ENCODE measurements around the gene CXorf58.

CXorf58 gene

DNA sequence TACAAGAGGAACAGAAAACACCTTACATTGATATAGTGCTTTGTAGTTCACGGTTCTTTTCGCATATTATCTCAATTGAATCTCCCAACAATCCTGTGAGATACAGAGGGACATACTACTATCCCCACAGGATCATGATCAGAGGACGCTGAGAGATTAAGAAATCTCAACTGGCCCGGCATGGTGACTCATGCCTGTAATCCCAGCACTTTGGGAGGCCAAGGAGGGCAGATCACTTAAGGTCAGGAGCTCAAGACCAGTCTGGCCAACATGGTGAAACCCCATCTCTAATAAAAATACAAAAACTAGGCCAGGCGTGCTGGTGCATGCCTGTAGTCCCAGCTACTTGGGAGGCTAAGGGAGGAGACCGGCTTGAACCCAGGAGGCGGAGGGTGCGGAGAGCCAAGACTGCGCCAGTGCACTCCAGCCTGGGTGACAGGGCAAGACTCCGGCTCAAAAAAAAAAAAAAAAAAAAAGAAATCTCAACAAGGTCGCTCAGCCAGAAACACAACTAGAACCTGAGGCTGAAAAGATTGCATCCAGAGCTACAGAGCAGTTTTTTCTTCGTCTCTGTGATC lies 7.5 kb upstream of the CXorf58 start:
- no peak for DNase-seq (ENCODE audit: low read depth in 3 of 3)

DNA sequence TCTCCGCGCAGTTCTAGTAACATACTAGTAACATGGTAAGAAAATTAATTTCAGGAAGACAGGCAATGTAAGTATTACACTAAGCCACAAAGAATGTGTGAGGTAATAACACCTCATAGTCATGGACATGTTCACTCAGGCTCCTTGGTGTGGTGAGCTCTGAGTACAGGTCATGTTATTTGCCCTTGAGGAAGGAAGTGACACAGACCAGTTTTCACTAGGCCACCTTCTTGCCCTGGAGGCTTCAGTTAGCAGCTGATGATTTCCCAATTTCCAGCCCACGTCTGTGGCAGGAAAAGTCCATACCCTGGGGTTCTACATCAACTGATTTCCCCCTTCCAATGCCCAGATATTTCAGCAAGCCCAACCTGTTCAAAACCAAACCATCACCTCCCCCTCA lies 6.7 kb upstream of the CXorf58 start:
- no peak for DNase-seq (ENCODE audit: low read depth in 3 of 3)

DNA sequence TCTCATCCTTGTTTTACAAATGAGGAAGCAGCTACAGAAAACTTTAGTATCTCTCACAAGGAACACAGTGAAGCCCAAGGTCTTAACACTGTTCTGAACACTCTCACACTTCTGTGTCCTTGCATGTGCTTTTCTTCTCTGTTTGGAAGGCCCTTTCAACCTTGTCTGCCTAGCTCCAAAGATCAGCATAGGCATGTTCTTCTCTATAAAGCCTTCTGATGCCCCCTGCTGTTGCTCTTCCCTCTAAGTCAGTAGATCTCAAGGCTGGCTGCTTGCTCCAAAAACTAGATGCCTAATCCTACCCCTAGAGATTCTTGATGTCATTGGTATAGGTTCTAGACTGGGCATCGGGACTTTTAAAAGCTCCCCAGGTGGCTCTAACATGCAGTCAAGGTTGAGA lies 6.0 kb upstream of the CXorf58 start:
- no peak for DNase-seq (ENCODE audit: low read depth in 3 of 3)

DNA sequence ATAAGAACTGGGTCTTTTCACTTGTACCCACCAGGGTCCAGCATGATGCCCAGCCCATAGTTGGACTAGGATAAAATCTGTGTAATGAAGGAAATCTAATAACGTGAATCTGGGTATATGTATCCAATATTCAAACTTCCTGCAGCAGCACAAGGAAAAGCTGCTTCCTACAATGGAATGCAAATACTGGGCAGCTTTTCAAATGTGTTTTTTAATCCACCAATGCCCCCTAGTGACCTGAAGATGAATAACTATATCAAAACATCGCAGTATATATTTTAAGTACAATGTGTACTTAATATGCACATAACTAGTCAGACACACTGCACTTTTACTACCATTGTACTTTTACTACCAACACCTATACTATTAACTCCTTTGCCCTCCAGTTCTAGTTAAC lies 5.4 kb upstream of the CXorf58 start:
- no peak for DNase-seq (ENCODE audit: low read depth in 3 of 3)

DNA sequence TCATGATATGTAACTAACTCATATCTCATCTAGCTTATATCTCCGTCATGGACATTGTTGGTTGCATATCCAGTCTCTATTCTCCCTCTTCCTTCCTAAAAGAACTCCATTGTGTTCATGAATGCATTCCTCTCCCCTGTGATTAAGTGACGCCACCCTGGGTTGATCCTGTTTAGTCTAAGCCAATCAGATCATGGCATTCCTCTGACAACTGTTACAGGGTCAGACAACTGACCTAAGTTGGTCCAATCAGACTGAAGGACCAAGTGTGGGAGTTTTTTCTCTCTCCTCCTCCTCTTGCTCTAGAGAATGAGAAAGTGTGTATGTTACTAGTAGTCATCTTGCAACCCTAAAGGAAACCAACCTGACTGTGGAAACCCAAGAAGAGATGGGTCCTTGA lies 3.7 kb upstream of the CXorf58 start:
- DNase-seq (ENCODE audit: low read depth in 3 of 3), result no peak

DNA sequence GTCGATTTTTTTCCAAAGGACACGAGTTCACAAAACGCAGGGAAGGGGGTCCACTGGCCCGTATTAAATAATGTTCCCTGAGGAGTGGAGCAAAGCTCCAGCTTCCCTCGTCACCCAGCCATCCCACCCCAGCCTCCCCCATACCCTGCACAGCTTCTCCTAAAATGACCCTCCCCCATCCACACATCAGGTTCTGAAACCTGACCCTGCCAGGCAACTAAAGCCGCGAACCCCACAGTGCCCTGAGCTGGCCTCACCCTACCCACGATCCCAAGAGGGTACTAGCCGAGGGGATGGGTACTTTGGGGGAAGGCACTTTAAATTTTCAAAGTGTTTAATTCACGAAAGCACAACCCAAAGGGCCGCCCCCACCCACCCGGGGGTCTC lies 702 bp upstream of the CXorf58 start:
- no peak for DNase-seq (ENCODE audit: low read depth in 3 of 3)

DNA sequence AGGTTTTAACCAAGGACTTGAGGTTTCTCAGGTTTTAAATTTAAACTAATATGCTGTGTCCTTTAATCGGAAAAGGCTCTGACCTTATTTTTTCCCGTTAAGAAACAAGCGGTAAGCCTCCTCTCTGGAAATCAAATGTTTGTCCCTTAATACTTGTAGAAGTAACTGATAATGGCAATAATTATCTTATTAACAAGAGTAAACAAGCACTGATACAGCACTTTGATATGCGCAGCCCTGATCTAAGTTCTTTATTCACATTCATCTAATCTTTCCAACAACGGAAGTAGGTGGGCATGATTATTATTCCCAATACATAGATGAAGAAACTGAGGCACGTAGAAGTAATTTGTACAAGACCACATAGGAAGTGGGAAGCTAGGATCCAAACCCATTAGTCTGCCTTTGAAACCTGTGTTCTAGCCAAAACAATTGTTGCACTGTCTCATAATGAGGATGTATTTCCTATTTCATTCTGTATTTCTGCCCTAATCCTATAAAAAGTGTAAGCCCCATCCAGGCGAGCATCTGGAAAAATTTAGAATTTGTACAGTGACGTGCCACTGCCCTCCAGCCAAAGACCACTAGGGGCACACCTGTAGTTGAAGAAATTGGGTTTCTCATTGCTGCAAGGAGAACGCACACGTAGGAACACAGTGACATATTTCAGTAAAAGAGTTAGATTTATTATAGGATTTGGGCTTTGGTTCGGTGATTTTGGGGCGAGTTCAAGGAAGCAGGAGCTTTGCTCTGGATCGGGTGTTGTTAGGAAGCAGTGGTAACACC lies 606 bp downstream of the CXorf58 start:
- no peak for DNase-seq (ENCODE audit: low read depth in 3 of 3)

DNA sequence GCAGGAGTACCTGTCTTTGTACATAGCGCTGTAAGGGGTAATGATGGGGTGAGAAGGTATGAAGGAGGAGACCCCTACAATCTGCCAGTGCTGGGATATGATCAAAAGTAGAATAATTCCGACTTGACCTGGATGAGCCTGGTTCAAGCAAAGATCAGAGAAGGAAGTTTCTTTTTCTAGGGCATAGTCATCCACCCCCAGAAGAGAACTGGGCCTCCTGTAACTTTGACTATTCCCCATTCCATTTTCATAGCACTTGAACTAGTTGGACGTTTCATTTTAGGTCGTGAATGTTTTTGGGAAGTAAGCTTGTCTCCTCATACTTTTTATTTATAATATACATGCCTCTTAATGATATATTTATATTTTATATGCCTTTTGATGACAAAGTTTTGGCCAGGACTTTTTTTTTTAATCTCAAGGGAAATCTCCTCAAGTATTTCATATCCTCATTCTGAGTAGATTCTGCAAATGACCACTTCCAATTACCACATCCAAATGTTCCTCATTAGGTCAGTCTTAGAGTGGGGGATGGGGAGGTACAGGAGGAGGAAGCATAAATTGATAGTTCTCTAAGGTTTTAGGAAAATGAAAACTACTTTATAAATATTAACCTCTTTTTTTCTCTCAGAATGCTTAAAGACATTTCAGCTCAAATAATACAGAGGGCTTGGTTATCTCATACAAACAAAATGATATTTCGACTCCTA lies 3.5 kb downstream of the CXorf58 start:
- no peak for DNase-seq (ENCODE audit: low read depth in 3 of 3)

DNA sequence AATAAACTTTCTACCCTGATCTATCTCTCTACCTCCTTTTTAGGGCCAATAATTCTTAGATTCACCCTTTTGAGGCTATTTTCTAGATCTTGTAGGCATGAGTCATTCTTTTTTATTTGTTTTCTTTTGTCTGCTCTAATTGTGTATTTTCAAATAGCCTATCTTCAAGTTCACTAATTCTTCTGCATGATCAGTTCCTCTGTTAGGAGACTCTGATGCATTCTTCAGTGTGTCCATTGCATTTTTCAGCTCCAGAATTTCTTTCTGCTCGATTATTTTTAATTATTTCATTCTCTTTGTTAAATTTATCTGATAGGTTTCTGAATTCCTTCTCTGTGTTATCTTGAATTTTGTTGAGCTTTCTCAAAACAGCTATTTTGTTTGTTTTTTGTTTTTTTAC lies 11.3 kb downstream of the CXorf58 start:
- DNase-seq (ENCODE audit: low read depth in 3 of 3), result no peak

DNA sequence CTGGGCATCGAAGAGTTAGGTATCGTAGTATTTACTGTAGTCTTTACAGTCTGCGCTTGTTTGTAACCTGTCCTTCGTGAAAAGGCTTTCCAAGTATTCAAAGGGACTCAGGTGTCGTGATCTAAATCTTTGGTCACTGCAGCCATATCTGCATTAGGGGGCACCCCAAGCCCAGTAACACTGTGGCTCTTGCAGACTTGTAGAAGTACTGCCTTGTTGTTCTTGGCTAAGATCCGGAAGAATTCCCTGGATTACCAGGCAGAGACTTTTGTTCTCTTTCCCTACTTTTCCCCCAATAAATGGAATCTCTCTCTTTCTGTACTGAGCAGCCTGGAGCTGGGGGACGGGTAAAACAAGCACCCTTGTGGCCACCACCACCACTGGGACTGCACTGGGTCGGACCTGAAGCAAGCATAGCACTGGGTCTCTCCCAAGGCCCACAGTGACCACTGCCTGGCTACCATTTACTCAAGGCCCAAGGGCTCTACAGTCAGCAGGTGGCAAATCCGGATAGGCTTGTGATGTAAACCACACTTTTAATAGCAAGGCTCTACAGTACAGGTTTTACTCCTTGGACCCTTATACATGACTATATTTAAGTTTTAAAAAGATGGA lies 12.0 kb downstream of the CXorf58 start:
- DNase-seq (ENCODE audit: low read depth in 3 of 3), result no peak

DNA sequence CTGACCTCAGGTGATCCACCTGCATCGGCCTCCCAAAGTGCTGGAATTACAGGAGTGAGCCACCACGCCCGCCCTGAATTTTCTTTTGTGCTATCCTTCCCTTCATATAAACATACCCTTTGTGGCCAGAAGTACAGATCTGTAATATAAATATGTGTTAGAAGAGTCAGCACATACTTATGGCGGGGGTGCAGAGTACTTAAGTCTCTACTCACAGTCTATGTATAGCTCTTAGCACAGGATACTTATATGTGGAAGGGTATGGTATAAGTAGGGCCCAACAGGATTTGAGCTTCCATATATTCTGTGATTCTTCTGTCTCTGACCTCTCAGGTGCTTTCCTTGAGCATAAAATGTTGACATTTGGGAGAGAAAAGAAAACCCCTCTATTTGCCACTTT lies 18.2 kb downstream of the CXorf58 start:
- no peak for DNase-seq (ENCODE audit: low read depth in 3 of 3)

DNA sequence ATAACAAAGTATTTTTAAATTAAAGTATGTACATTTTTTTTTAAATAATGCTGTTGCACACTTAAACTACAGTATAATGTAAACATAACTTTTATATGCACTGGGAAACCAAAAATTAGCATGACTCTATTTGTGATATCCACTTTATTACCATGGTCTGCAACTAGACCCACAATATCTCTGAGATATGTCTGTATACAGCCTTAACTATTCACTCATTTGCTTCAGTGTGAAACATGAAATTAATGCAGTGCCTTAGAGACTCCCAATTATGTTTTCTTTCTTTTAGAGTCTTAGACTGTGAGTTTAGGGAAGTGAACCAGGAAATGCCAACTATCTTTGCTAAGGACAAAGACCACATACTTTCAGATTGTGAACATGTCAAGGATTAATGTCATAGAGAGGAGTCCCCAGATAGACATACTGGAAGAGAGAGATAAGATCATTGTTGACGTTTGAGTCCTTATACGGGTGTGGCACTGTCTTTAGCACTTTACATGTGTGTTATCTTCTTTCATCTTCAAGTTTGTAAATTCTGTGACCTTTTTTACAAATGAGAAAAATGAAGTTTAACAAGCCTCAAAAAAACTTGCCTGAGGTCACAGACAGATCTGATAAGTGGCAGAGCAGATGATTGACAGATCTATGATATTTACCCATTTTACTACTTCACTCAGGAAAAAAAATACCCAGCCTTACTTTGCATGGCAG lies 23.2 kb downstream of the CXorf58 start:
- no peak for DNase-seq (ENCODE audit: low read depth in 3 of 3)

DNA sequence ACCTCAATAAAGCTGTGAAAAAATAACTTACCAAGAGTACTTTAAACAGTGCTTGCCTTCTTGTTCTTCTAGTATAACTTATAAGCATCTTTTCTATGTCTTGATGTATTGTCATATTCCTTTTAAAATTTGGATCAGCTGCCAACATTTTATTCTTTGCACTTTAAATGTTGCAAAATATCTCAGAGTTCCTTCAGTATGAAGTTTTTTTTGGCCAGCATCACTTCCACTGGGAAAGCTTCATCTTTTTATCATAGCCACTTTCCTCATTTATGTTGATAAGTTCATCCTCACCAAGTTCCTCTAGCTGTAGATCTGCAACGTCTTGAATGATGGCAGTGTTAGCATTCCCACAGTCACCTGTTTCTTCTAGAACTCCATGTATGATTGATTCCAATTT lies 24.2 kb downstream of the CXorf58 start:
- DNase-seq (ENCODE audit: low read depth in 3 of 3), result no peak

DNA sequence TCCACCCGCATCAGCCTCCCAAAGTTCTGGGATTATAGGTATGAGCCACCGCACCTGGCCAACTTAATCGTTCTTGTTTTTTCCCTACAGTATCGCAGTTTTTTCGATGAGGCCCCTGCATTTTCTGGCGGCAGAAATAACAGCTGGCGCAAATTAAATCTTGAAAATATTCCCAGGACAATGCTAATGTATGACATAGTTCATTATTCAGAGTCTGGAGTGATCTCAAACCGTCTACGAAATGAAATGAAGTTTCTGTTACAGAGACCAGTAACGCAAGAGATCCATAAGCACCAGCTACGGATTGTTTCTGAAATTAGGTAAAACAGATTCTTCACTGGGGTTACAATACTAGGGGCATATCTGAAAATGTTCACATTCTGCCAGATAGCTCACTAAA lies 27.3 kb downstream of the CXorf58 start:
- no peak for DNase-seq (ENCODE audit: low read depth in 3 of 3)

DNA sequence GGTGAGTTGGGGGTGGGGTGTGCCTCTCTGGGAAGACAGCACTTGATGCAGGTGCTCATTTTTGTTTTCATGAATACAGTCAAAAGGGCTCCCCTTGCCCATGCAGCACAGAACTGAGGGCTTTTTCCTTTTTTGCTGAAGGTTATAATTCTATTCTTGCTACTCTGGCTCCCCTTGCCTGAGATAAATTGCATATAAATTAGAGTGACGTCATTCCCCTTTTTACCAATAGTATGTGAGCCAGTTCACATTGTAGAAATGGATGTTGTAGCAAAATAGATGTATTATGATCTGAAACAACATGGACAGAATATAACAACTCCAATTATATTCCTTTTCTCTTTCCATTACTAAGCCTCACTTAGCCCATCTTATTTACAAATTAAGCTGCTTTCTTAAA lies 28.4 kb downstream of the CXorf58 start:
- no peak for DNase-seq (ENCODE audit: low read depth in 3 of 3)

DNA sequence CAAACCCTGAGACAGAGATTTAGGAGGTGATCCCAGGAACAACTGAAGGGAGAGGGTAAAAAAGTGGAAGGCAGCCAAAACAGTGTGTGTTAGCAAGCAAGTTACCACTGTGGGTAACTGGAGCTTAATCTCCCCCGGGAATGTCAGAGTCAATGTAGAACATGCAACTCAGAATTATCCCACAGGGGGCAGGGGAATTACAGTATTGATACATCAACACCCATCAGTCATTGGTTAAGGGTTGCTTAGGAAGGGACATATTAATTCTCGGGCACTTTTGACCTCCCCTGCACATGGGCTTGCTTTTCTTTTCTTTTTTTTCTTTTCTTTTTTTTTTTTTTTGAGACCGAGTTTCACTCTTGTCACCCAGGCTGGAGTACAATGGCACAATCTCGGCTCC lies 29.3 kb downstream of the CXorf58 start:
- no peak for DNase-seq (ENCODE audit: low read depth in 3 of 3)

DNA sequence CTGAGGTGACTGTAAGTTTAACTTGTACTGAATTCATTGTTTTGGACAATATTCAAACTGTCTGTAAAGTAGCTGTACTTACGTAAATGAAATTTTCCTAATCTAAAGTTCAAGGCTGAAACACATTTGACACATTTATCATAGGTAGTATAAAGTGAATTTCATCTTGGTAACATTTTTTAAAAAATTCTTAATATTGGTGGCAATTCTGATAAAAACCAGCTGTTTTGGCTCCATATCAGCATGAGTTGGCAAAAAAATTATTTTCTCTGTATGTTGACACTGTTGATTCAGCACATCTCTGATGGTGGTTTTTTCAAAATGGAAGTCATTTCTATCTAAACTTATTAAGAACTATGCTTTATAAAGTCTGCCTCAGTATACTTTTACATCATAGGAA lies 30.9 kb downstream of the CXorf58 start:
- DNase-seq (ENCODE audit: low read depth in 3 of 3), result no peak

DNA sequence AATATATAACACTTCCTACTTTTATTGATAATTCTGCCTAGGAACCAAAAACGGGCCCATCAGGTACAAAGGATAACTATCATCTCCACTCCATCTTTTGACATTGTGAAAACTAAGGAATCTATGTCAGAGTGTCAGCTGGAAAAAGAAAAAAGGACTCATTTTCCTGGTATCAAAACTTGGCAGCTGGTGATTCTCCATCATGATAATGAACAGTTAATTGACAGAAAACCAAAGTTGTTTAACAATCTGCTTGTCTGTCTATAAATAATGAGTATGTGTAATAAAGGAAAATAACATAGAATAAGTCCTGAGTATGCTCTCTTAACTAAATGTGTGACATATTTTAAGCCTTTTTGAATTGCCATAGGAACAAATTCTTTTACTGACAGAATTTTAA lies 31.4 kb downstream of the CXorf58 start:
- DNase-seq (ENCODE audit: low read depth in 3 of 3), result no peak

DNA sequence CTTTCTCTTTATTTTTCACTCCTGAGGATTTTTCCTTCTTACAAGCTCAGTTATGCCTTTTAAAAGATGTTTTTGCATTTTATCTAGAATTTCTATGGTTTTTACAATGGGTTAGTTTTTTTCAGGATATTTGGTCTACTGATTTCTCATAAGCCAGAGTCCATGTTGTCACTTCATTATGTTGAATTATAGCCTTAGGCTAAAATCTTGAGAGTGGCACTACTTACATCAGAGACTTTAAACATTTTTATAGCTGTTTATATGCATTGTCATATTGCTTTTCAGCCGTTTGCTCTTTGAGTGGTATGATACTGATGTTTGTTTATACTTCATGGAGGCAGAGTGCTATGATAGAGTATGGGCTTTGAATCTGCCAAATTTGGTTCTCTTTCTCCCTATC lies 36.4 kb downstream of the CXorf58 start:
- no peak for DNase-seq (ENCODE audit: low read depth in 3 of 3)

DNA sequence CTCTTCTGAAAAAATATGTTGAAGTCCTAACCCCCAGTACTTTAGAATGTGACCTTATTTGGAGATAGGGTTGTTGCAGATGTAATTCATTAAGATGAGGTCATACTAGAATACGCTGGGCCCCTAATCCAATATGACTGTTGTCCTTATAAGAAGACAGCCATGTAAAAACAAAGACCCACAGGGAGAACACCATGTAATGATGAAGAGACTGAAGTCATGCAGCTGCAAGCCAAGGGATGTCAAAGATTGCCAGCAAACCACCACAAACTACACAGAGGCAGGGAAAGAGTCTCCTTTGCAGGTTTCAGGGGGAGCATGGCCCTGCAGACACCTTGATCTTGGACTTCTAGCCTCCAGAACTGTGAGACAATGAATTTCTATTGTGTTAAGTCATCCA lies 37.4 kb downstream of the CXorf58 start:
- DNase-seq (ENCODE audit: low read depth in 3 of 3), result no peak

DNA sequence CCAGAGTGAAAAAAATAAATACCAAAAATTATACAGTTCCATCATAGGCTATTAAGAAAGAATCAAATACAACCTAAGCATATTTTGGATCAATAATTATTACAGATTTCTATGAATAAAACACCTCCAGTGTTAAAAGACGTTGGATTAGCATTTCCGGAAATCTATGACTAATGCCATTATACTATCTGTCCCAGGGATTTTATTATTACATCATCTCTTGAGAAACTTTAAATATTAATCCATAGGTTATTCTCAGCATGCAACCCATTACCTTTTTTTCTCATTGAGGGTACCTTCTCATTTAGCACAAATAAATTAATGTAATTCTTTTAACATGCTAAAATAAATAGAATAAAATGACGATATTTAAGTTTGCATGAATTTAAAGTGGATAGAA lies 44.6 kb downstream of the CXorf58 start:
- DNase-seq (ENCODE audit: low read depth in 3 of 3), result no peak

All from stimulated activated CD4-positive, alpha-beta T cell treated with anti-CD3 and anti-CD28 coated beads, TNF-alpha, amount 100 ng/mL, for 24 hours (primary cell).